ENCODE results near the gene NTPCR.
A peak's percentile ranks its signal among the peaks of the same experiment; 100 is the strongest.

NTPCR gene

DNA sequence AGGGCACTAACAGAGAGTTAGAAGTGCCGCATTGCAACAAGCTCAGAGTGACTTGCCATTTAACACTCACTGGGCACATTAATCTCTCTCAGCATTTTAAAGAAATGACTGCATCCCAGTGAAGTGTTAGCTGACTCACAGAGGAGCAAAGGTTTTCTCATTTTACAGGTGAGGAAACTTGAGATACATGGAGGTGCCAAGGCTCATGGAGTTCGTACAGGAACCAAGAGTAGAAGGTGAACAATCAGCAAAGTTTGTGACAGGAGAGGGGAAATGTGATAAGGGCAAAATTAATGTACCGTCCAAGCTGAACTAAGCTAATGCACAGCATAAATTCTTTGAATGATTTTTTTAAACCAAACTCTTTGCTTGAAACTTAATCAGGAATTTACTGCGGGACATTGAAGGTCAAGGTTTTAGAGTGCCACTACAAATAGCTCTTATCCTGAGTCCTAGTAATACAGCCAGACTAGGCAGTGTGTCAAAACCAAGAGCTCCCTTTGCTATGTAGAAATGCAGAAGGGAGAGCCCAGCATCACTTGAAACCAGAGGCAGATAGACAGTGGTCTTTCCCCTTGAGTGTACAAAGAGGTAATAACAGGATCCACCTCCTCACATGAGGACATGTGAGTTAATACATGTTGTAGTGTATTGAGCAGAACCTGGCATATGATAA, 22.4 kb upstream of the NTPCR start:
- no peak for DNase-seq

- DNase-seq = no peak
Measured at GRCh38 chr1:232932486-232933425, 17.7 kb upstream of the NTPCR start.

DNA sequence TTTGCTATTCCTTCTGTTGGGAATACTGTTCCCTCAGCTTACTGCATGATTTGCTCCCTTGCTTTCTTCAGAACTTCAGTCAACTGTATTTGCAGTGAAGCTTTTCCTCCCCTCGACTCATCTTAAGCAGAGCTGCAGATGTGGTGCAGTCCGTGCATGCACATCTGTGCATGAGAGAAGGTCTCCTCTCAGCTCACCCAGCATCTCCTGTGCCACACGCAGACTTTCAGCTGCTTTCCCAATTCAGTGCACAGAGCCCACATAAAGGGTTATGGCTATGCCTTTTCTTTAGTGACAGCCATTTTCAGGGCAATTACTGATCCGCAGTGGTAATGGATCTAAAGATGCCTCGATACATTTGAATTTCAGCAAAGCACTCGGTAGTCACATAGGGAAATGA, 13.5 kb upstream of the NTPCR start:
- no peak for DNase-seq

DNA sequence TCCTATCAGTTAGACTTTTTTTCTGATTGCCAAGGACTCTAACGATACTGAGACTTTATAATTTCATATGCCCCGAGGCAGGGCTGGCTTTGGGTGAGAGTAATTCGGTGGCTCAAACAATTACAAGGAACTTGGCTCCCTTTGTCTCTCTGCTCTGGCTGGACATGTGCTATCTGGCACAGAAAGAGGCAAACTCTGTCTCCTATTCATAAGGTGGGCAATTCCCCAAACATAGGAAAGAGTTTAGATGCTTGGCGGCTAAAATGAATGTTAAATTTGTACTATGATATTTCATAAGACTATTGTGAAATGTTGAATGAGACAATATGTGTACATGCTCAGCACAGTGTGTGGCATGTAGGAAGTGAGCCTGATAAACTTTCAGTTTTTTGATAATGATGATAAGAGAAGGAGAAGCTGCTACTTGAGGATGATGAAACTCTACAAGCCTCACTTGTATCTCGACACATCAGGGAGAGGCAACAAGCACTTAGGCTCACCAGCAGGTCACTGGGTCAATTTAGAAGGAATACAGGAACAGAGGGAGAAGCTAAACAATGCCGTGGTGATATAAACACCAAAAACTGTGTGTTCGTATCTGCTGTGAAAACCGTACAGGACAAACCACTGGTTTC, 12.6 kb upstream of the NTPCR start:
- DNase-seq = no peak

DNA sequence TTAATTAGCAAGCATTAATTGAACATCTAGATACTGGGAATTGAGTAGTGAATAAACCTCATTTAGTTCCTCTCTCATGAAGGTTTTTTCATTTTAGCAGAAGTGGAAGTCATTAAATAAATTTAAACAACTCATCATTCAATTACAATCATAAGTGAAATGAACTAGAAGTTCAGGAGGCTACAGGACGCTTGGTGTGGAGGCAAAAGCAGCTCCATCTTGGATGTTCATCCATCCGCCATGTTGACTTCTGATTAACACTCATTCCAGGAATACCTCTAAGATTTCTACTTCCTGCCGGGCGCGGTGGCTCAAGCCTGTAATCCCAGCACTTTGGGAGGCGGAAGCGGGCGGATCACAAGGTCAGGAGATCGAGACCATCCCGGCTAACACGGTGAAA, 11.5 kb upstream of the NTPCR start:
- no peak for DNase-seq

GRCh38 chr1:232939748-232940147, 10.7 kb upstream of the NTPCR start:
- DNase-seq = no peak

DNA sequence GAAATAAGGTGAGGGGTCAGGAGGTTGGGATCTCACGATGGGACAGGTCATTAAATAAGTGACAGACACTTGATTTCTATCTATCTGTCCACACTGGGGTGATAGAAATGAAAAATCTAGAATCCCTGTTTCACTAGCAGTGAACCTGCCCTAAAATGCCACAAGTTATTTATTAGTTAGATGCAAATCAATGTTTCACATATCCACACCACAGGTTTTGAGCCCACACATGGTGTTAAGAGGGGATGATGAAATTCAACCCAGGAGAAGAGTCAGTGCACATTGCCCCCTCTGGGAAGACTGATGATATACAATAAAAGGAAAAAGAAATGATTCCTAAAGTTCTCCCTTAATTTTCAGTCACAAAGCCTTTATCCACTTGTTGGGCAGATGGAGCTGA, 10.1 kb upstream of the NTPCR start:
- no peak for DNase-seq

- no peak for DNase-seq
Measured at GRCh38 chr1:232942413-232943294, 7.8 kb upstream of the NTPCR start.

DNA sequence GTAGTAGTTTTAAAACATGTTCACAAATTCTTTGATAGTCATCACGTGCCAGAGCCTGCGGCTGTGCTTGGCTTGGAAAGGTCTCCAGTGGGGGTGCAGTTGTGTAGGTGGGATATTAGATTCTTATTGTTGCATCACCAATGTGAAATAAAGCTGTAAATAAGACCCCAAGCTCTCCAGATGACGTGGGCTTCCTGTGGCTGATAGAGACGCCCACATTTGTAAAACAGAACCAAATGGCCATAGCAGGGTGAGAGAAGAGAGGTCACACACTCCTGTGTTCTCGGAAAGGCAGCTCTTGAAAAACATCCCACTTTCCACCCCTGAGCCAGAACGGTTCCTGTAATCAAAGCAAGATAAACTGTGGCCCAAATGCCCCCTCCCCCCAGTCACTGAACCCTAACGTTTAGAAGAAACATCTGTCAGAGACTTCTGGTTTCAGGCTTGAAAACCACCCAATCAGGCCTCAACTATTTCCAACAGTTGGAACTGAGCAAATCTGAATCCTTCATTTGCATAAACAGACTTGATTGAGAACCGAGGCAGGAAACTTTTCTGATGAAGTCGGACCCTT, 6.6 kb upstream of the NTPCR start:
- peak; percentile 31 to 57 for DNase-seq

DNA sequence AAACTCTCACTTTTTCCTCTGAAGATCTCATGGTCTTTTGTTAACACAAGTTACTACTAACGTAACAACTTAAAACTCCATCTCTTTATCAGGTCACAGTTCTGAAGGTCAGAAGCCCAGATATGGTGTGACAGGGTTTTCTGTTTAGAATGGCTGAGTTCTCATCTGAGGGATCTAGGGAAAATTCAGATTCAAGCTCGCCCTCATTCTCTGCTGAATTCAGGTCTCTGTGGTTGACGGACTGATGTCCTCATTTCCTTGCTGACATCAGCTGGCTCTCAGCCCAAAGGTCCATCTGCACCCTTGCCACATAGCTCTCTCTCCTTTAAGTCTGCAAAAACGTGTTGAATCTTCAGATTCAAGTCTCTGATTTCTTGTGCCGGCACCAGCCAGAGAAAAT, 6.1 kb upstream of the NTPCR start:
- peak in 1 of 2 experiments; percentile 16 for DNase-seq

GRCh38 chr1:232949636-232950196, 695 bp upstream of the NTPCR start:
- DNase-seq = no peak

DNA sequence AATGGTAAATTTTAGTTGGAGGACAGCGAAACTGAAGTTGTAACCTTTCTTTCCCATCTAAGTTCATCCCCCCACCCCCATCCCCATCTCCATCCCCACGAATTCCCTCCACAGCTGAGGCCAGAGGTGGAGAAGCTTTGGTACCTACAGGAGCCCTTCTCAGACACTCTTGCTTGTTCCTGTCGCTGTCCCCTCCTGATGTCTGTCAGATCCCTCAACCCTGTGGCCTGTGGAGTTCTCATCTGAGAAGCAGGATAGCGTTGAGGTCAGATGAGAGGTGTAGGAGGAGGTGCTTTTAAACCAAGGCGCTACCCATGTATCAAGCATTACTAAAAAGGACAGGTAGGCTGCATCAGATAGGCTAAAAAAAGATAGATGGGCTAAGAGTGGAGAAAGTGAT, 769 bp downstream of the NTPCR start:
- peak; percentile 23 to 31 for DNase-seq

DNA sequence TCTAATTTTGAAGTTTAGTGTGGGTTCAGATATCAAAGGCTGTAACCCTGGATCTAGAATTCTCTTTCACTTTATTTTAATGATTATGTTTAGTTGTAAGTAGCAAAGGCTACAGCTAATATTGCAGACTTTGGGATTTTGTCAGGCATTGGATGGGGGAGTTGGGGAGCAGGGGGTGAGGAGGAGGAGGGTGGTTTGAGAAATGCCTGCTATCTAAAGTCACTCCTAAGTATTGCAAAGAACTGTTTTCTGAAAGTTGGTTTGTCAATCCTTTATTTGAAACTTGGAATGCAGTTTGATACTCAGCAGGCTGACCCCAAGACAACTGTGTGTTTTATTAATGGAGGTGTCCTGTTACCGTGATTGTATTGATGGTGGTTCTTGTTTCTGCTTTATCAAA, 1.2 kb downstream of the NTPCR start:
- DNase-seq = no peak

GRCh38 chr1:232952514-232953499, 2.4 kb downstream of the NTPCR start:
- DNase-seq = peak; percentile 19 to 45

- no peak for DNase-seq
Measured at GRCh38 chr1:232954594-232955365, 4.4 kb downstream of the NTPCR start.

DNA sequence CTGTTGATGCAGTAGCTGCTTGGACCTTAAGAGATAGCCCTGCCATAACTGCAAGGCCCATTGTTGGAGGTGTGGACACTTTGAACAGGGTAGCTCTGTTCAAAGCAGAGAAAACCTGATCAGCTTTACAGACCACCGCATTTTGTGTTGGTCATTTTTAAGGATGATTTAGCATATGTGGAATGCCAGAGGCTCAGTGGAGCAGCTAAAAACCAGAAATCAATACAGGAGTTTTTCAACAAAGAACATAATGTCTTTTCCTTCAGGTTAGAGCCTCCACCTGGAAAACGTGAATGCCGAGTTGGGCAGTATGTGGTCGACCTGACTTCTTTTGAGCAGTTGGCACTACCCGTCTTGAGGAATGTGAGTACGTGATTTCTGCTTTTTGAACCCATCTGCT, 5.7 kb downstream of the NTPCR start:
- DNase-seq = no peak

- DNase-seq = no peak
Measured at GRCh38 chr1:232958067-232958466, 7.7 kb downstream of the NTPCR start.

GRCh38 chr1:232962761-232963745, 12.6 kb downstream of the NTPCR start:
- DNase-seq = no peak

GRCh38 chr1:232964601-232965000, 14.2 kb downstream of the NTPCR start:
- no peak for DNase-seq

All from activated CD4-positive, alpha-beta T cell treated with anti-CD3 and anti-CD28 coated beads, Interleukin-2, amount 50 U/mL, for 48 hours (primary cell).